ENCODE data around the gene AZI2. TPM values are rescaled to one million over a fixed set of nuclear protein-coding genes. Genes with fewer than 3 reads are reported as not detected.

AZI2 gene
- total RNA-seq, 1 experiment from 2014 or later: 51.6 TPM

DNA sequence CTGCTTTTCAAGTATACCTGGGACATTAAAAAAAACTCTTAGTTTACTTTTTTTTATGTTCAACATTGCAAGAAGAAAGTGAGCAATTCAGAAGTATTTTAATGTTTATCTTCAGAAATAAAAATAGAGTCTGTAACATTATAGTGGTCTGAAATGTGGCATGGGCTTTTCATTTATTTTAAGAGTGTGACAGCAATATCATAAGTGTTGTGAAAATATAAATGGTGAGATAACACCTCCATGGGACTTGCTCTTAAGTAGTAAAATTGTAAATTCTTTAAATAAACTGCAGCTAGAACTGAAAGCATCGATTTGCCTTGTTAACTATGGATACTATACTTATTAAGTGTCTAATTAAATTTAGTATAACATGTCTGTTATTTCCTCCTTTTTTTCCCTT lies 48.9 kb downstream of the AZI2 start:
- POLR2A ChIA-PET: no interaction called here
- no peaks in the 10 kb centered on the region for H3K4me1 ChIP-seq (ENCODE audit: control insufficient read depth in 1 of 2, insufficient read depth in 2 of 2, low read length in 2 of 2)
- CTCF ChIA-PET: interaction anchor here (1.0 kb wide), 1 partner anchor 13 kb away, joined by 4 read pairs; no protein-coding TSS in a partner anchor
- intact Hi-C loops (cut with micrococcal nuclease): no loop called here
- no peaks in the 10 kb centered on the region for H3K27me3 ChIP-seq (ENCODE audit: insufficient read depth, low read length)
- no peak overlapping the region for H2AFZ ChIP-seq (ENCODE audit: low read depth, low read length, poor library complexity, severe bottlenecking)
- H3K4me3 ChIP-seq (replicated peaks in 1 of 2; ENCODE audit: low read depth in 1 of 2, low read length in 2 of 2): no peak overlapping the region
- no TSS peak for BruUV-seq (replicated peaks)
- TF ChIP-seq, protein P1, sequence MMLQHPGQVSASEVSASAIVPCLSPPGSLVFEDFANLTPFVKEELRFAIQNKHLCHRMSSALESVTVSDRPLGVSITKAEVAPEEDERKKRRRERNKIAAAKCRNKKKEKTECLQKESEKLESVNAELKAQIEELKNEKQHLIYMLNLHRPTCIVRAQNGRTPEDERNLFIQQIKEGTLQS (IDR thresholded peaks at IDR 0.05): no peak
- TF ChIP-seq JUND (IDR thresholded peaks at IDR 0.05) (no peak), RAD21 (IDR thresholded peaks at IDR 0.05; ENCODE audit: low read depth) (no peak), TCF7L2 (IDR thresholded peaks at IDR 0.05; ENCODE audit: borderline replicate concordance, extremely low read depth, insufficient read depth, insufficient read length) (no peak), SP1 (IDR thresholded peaks at IDR 0.05; ENCODE audit: low read depth) (no peak), SRF (IDR thresholded peaks at IDR 0.05; ENCODE audit: low read depth) (no peak), CEBPB (IDR thresholded peaks at IDR 0.05; ENCODE audit: low read depth) (no peak), YY1 (IDR thresholded peaks at IDR 0.05; ENCODE audit: extremely low read depth, insufficient replicate concordance, low read depth, low read length) (no peak)
- RAD21 ChIA-PET (ENCODE audit: low non-redundant PET in 1 of 2, low total read pairs in 2 of 2, uncharacterized antibody in 2 of 2, unreplicated experiment in 2 of 2): no interaction called here
- H3K79me2 ChIP-seq (ENCODE audit: insufficient read depth, low read length): no peaks in the 10 kb centered on the region; the same call in 1 of the 2 replicates
- H3K4me2 ChIP-seq (ENCODE audit: low read length): no peak overlapping the region
- no peaks in the 10 kb centered on the region for H3K9me2 ChIP-seq (ENCODE audit: insufficient read depth)
- no peak for ATAC-seq
- H3K27ac ChIP-seq (ENCODE audit: low read depth, low read length): no peak overlapping the region
- no peaks in the 10 kb centered on the region for H4K20me1 ChIP-seq (ENCODE audit: insufficient read depth)
- no peaks in the 10 kb centered on the region for H3K36me3 ChIP-seq (ENCODE audit: control insufficient read depth in 1 of 2, insufficient read depth in 2 of 2, low read length in 2 of 2)
- no peak overlapping the region for H3K9ac ChIP-seq (ENCODE audit: low read length)
- no peaks in the 10 kb centered on the region for H3K9me3 ChIP-seq (ENCODE audit: control insufficient read depth in 1 of 2, insufficient read depth in 1 of 2, low read depth in 1 of 2, low read length in 2 of 2)
- DNase-seq (ENCODE audit: low read depth, low spot score): no peak

DNA sequence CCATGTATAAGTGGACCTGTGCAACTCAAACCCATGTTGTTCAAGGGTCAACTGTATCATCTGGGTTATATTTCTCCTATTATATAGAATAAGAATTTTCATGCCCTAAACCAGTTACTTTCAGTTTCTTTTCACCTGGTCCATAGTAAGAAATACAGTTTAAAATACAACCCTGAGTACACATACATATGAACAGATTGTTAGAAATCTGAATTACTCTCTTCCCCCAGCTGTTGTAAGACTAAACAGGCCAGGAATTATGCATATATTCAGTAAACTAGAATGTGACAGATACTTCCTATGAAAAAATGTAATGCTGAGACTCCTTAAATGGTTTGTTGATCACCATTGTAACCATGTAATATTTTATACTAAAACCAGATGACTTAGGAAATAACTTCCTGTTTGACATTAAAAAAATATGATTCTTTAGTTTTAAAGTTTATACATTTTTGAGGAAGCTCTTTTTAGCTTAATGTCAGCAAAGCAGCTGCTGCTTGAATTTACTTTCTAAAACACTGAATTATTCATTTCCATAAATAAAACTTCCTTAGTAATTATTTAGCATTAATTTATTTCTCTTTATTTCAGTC lies 52.6 kb downstream of the AZI2 start:
- DNase-seq (ENCODE audit: low read depth, low spot score) (no peak), ATAC-seq (no peak)
- Histone ChIP-seq H3K9me3 (ENCODE audit: control insufficient read depth in 1 of 2, insufficient read depth in 1 of 2, low read depth in 1 of 2, low read length in 2 of 2) (no peaks in the 10 kb centered on the region), H4K20me1 (ENCODE audit: insufficient read depth) (no peaks in the 10 kb centered on the region), H3K36me3 (ENCODE audit: control insufficient read depth in 1 of 2, insufficient read depth in 2 of 2, low read length in 2 of 2) (no peaks in the 10 kb centered on the region), H3K4me3 (replicated peaks in 1 of 2; ENCODE audit: low read depth in 1 of 2, low read length in 2 of 2) (no peak overlapping the region), H3K79me2 (ENCODE audit: insufficient read depth, low read length) (no peaks in the 10 kb centered on the region; the same call in 1 of the 2 replicates), H3K4me1 (ENCODE audit: control insufficient read depth in 1 of 2, insufficient read depth in 2 of 2, low read length in 2 of 2) (no peaks in the 10 kb centered on the region), H3K9me2 (ENCODE audit: insufficient read depth) (no peaks in the 10 kb centered on the region), H3K9ac (ENCODE audit: low read length) (no peak overlapping the region), H3K27me3 (ENCODE audit: insufficient read depth, low read length) (no peaks in the 10 kb centered on the region), H2AFZ (ENCODE audit: low read depth, low read length, poor library complexity, severe bottlenecking) (no peak overlapping the region), H3K27ac (ENCODE audit: low read depth, low read length) (no peak overlapping the region), H3K4me2 (ENCODE audit: low read length) (no peak overlapping the region)
- POLR2A ChIA-PET: no interaction called here
- RAD21 ChIA-PET (ENCODE audit: low non-redundant PET in 1 of 2, low total read pairs in 2 of 2, uncharacterized antibody in 2 of 2, unreplicated experiment in 2 of 2): no interaction called here
- intact Hi-C loops (cut with micrococcal nuclease): no loop called here
- CTCF ChIA-PET: interaction anchor here (1.1 kb wide), 1 partner anchor 22 kb away, joined by 3 read pairs; no protein-coding TSS in a partner anchor
- no peak for TF ChIP-seq CBX3 (IDR thresholded peaks at IDR 0.05; ENCODE audit: low read depth)
- no peak for TF ChIP-seq CEBPB (IDR thresholded peaks at IDR 0.05; ENCODE audit: low read depth)
- no peak for TF ChIP-seq TCF7L2 (IDR thresholded peaks at IDR 0.05; ENCODE audit: borderline replicate concordance, extremely low read depth, insufficient read depth, insufficient read length)
- TF ChIP-seq ZFX (IDR thresholded peaks at IDR 0.05): no peak
- no peak for TF ChIP-seq EZH2phosphoT487 (IDR thresholded peaks at IDR 0.05; ENCODE audit: borderline replicate concordance)
- no peak for TF ChIP-seq EZH2 (IDR thresholded peaks at IDR 0.05)
- TF ChIP-seq YY1 (IDR thresholded peaks at IDR 0.05; ENCODE audit: extremely low read depth, insufficient replicate concordance, low read depth, low read length): no peak
- TF ChIP-seq ELF1 (IDR thresholded peaks at IDR 0.05; ENCODE audit: borderline replicate concordance, low read depth): no peak
- no TSS peak for BruUV-seq (replicated peaks)
